HEK293 (cell line): Measurements from ENCODE around the gene MED15.
A peak's percentile ranks its signal among the peaks of the same experiment; 100 is the strongest.

Source experiments
- CTCF ChIA-PET: fragments of 350-600 bp; formaldehyde crosslinking; extraction: SDS; loops from one replicate; lab custom pipeline; 2021; ENCODE audit warnings: antibody characterized with exemption; lab: Yijun Ruan, JAX
- POLR2A ChIA-PET: fragments of 300-600 bp; formaldehyde crosslinking; extraction: SDS; loops from one replicate; lab custom pipeline; 2020; ENCODE audit warnings: antibody characterized with exemption, inconsistent platforms; lab: Yijun Ruan, JAX
- H3K27ac ChIP-seq: fragments of 200-500 bp; sonication (Bioruptor generic); 2 replicates; pipeline ENCODE4 v1.5.1; 2014; ENCODE audit warnings: low read depth, low read length, control low read depth, inconsistent platforms; ENCODE audit errors: extremely low read depth
- H3K36me3 ChIP-seq, 2 experiments: fragments of 200-500 bp in 1 of 2; sonication (Bioruptor generic) in 1 of 2; 1 replicate in 1 of 2; 2 replicates in 1 of 2; pipeline ENCODE4 v1.5.1; 2014 to 2017; ENCODE audit warnings: inconsistent platforms in 2 of 2, low read length in 2 of 2; ENCODE audit not compliant: control insufficient read depth in 2 of 2, insufficient read depth in 1 of 2
- H3K4me1 ChIP-seq: fragments of 200-500 bp; sonication (Bioruptor generic); 2 replicates; pipeline ENCODE4 v1.5.1; 2014; ENCODE audit warnings: mild to moderate bottlenecking, low read length, inconsistent platforms; ENCODE audit not compliant: control insufficient read depth, insufficient read depth
- H3K4me3 ChIP-seq: 2 replicates; pipeline ENCODE4 v1.5.1; 2011; ENCODE audit warnings: low read depth, mild to moderate bottlenecking, control low read depth, low read length, moderate library complexity
- H3K9me3 ChIP-seq: fragments of 200-500 bp; sonication (Bioruptor generic); 2 replicates; pipeline ENCODE4 v1.5.1; 2014; ENCODE audit warnings: low read depth, low read length, inconsistent platforms; ENCODE audit not compliant: control insufficient read depth, insufficient read depth
- GLIS1 ChIP-seq: fragments of 450-650 bp; formaldehyde crosslinking; IDR thresholded peaks from 2 replicates; pipeline ENCODE4 v1.5.1; 2016; ENCODE audit warnings: missing biosample characterization, missing genetic modification characterization
- GLIS2 ChIP-seq: fragments of 450-650 bp; formaldehyde crosslinking; IDR thresholded peaks from 2 replicates; pipeline ENCODE4 v1.5.1; 2016; ENCODE audit warnings: missing biosample characterization, missing genetic modification characterization
- INSM2 ChIP-seq: fragments of 450-650 bp; formaldehyde crosslinking; IDR thresholded peaks from 2 replicates; pipeline ENCODE4 v1.5.1; 2016; ENCODE audit warnings: missing biosample characterization, missing genetic modification characterization
- MEIS1 ChIP-seq: sonication (generic); formaldehyde crosslinking; IDR thresholded peaks from 2 replicates; pipeline ENCODE4 v1.8.1; 2022; ENCODE audit warnings: missing genetic modification reagents, mild to moderate bottlenecking, borderline replicate concordance
- OSR2 ChIP-seq: fragments of 450-650 bp; formaldehyde crosslinking; IDR thresholded peaks from 2 replicates; pipeline ENCODE4 v1.5.1; 2016; ENCODE audit warnings: missing biosample characterization, missing genetic modification characterization
- PRDM1 ChIP-seq: fragments of 450-650 bp; formaldehyde crosslinking; IDR thresholded peaks from 2 replicates; pipeline ENCODE4; 2016; ENCODE audit warnings: missing biosample characterization, missing genetic modification characterization
- ZFHX2 ChIP-seq: fragments of 450-650 bp; formaldehyde crosslinking; conservative IDR thresholded peaks from 2 replicates; pipeline ENCODE4 v1.5.1; 2016; ENCODE audit warnings: missing biosample characterization, missing genetic modification characterization
- ZNF121 ChIP-seq: fragments of 450-650 bp; formaldehyde crosslinking; IDR thresholded peaks from 2 replicates; pipeline ENCODE4 v1.5.1; 2016; ENCODE audit warnings: missing biosample characterization, missing genetic modification characterization
- ZNF18 ChIP-seq: fragments of 450-650 bp; formaldehyde crosslinking; IDR thresholded peaks from 2 replicates; pipeline ENCODE4 v1.5.1; 2016; ENCODE audit warnings: missing biosample characterization, missing genetic modification characterization
- ZNF266 ChIP-seq: fragments of 450-650 bp; formaldehyde crosslinking; IDR thresholded peaks from 2 replicates; pipeline ENCODE4 v1.5.1; 2016; ENCODE audit warnings: missing biosample characterization, missing genetic modification characterization, low read depth
- ZNF449 ChIP-seq: fragments of 450-650 bp; formaldehyde crosslinking; IDR thresholded peaks from 2 replicates; pipeline ENCODE4 v1.5.1; 2017; ENCODE audit warnings: missing biosample characterization, mild to moderate bottlenecking, missing genetic modification characterization, moderate library complexity
- ZNF529 ChIP-seq: fragments of 450-650 bp; formaldehyde crosslinking; IDR thresholded peaks from 2 replicates; pipeline ENCODE4 v1.5.1; 2017; ENCODE audit warnings: missing genetic modification characterization, missing biosample characterization; ENCODE audit not compliant: insufficient replicate concordance
- ZNF600 ChIP-seq: fragments of 450-650 bp; formaldehyde crosslinking; IDR thresholded peaks from 2 replicates; pipeline ENCODE4 v1.5.1; 2016; ENCODE audit warnings: missing biosample characterization, missing genetic modification characterization
- TF ChIP-seq, protein P1 (sequence below): fragments of 450-650 bp; formaldehyde crosslinking; IDR thresholded peaks from 2 replicates; pipeline ENCODE4 v1.5.1; 2017; ENCODE audit warnings: missing biosample characterization, missing genetic modification characterization
- TF ChIP-seq, protein P2 (sequence below): fragments of 450-650 bp; formaldehyde crosslinking; IDR thresholded peaks from 2 replicates; pipeline ENCODE4 v1.5.1; 2016; ENCODE audit warnings: missing biosample characterization, missing genetic modification characterization

The MED15 gene

DNA sequence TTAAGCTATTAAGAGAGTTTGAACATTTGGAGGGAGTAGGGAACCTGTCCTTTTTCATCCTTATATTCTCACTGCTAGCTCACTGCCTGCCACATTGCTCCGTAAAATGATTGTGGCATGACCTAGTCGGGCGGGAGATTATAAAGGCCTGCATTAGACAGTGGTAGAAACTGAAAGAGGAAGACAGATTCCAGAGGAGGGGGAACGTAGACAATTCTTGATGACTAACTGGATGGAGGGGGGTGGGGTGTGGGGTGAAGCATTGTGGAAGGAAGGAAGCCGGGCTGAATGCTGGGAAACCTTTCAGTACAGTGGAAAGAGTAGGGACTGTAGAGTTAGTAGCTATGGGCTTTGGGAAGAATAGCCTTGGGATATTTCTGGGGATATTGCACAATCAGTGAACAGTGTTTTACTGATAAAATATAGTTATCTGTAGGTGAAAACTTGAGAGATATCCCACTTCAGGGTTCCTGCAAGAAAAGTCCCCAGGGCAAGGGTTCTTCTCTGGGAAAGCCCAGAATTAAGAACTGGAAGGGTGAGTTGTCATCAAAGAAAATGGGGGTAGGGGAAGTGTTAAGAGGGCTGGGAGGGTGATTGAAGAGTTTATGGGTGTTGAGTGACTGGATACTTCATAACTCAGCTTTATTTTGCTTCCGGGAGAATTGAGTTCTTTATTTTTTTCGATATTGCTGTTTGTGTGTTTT, 2.1 kb downstream of the MED15 start (continued):
- TF ChIP-seq ZNF529 (tag by site-specific recombination) (no peak), INSM2 (tag by site-specific recombination) (peak; percentile 77; the same call in 1 of the 2 replicates)

GRCh38 chr22:20510811-20511577, 3.6 kb downstream of the MED15 start:
- peaks cover 6% of the 10 kb centered on the region; the same call in 1 of the 2 replicates for H3K4me1 ChIP-seq

GRCh38 chr22:20511578-20512229, 4.3 kb downstream of the MED15 start:
- ChIA-PET POLR2A (interaction anchor here (0.6 to 4.2 kb wide), 4 partner anchors 16 to 192 kb away, joined by 3 to 16 read pairs (median 4); partner anchors contain the start of gene DGCR6L), CTCF (interaction anchor here (0.6 to 1.5 kb wide), 6 partner anchors 9 to 92 kb away, joined by 3 to 6 read pairs (median 4); no protein-coding TSS in a partner anchor)
- Histone ChIP-seq H3K9me3 (no peaks in the 10 kb centered on the region), H3K36me3 (peaks cover 0 to 27% of the 10 kb centered on the region in 2 experiments; a peak in 1 of 3 replicates), H3K27ac (no peak overlapping the region), H3K4me3 (no peak overlapping the region), H3K4me1 (peaks cover 6% of the 10 kb centered on the region; the same call in 1 of the 2 replicates)
- TF ChIP-seq, protein P1, sequence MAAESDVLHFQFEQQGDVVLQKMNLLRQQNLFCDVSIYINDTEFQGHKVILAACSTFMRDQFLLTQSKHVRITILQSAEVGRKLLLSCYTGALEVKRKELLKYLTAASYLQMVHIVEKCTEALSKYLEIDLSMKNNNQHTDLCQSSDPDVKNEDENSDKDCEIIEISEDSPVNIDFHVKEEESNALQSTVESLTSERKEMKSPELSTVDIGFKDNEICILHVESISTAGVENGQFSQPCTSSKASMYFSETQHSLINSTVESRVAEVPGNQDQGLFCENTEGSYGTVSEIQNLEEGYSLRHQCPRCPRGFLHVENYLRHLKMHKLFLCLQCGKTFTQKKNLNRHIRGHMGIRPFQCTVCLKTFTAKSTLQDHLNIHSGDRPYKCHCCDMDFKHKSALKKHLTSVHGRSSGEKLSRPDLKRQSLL (tag by site-specific recombination) = no peak
- no peak for TF ChIP-seq ZNF600 (tag by site-specific recombination)
- TF ChIP-seq ZFHX2 (tag by site-specific recombination) = no peak
- TF ChIP-seq GLIS2 = no peak
- TF ChIP-seq ZNF449 (tag by site-specific recombination) = no peak
- TF ChIP-seq MEIS1 (CRISPR knock-in tag) = no peak
- TF ChIP-seq ZNF266 (tag by site-specific recombination) = no peak

More at GRCh38 chr22:20510811-20511577, 3.6 kb downstream of the MED15 start:
- ChIA-PET CTCF (interaction anchor here (0.6 to 4.4 kb wide), 6 partner anchors 8 to 91 kb away, joined by 3 to 23 read pairs (median 6); no protein-coding TSS in a partner anchor), POLR2A (interaction anchor here (0.6 to 4.2 kb wide), 4 partner anchors 16 to 36 kb away, joined by 3 to 16 read pairs (median 4); no protein-coding TSS in a partner anchor)
- H3K27ac ChIP-seq = no peak overlapping the region
- H3K36me3 ChIP-seq = peaks cover 0 to 24% of the 10 kb centered on the region in 2 experiments; a peak in 1 of 3 replicates
- TF ChIP-seq ZNF121 (tag by site-specific recombination) = peak; percentile 79
- peak; percentile 44; the same call in 1 of the 2 replicates for TF ChIP-seq OSR2 (tag by site-specific recombination)
- peak; percentile 69; the same call in 1 of the 2 replicates for TF ChIP-seq ZNF18 (tag by site-specific recombination)
- TF ChIP-seq GLIS1 (tag by site-specific recombination) = peak; percentile 91
- TF ChIP-seq, protein P2, sequence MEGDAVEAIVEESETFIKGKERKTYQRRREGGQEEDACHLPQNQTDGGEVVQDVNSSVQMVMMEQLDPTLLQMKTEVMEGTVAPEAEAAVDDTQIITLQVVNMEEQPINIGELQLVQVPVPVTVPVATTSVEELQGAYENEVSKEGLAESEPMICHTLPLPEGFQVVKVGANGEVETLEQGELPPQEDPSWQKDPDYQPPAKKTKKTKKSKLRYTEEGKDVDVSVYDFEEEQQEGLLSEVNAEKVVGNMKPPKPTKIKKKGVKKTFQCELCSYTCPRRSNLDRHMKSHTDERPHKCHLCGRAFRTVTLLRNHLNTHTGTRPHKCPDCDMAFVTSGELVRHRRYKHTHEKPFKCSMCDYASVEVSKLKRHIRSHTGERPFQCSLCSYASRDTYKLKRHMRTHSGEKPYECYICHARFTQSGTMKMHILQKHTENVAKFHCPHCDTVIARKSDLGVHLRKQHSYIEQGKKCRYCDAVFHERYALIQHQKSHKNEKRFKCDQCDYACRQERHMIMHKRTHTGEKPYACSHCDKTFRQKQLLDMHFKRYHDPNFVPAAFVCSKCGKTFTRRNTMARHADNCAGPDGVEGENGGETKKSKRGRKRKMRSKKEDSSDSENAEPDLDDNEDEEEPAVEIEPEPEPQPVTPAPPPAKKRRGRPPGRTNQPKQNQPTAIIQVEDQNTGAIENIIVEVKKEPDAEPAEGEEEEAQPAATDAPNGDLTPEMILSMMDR (tag by site-specific recombination) = no peak
- TF ChIP-seq PRDM1 = peak; percentile 63
- no peaks in the 10 kb centered on the region for H3K9me3 ChIP-seq
- H3K4me3 ChIP-seq = no peak overlapping the region
